ENCODE measurements around the gene GBA2.

GBA2 gene

DNA sequence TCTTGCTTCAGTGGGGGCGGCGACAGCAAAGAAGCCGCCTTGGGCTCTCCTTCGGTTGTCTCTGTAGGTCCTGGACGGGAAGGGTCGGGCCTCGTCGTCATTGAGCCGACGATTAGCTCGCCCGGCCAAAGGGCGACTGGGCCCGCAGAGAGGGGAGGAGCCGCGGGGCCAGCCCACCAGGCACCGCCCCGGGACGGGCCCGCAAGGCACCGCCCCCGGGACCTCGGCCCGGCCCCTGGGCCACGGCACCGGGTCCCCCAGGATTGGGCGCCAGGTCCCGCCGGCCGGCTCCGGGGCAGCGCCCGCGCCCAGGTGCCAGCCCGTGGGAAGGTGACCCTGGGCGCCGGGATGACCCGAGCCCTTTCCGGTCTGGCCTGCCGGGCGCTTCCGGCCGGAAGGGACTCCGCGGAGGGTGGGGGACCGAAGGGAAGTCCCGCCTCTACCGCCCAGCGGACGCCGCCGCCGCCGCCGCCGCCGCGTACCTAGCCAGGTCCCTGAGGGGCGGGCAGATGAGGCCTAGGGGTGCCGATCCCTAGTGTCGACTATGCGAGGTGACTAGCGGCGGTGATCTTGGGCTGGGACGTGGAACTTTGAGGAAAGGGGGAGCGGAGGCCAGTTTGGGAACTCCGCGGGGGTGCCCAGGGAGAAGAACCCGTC, at the start of gene GBA2, which contains the start of gene RGP1:
Gene GBA2, minus strand, starts transcription at position 371 of the 657 bp plus-strand sequence. CDS start 524 bp downstream, outside the sequence.
Gene RGP1, plus strand, starts transcription at position 430 of the 657 bp plus-strand sequence. CDS start 469 bp downstream, outside the sequence.
- DNase-seq, result peak; percentile 39

DNA sequence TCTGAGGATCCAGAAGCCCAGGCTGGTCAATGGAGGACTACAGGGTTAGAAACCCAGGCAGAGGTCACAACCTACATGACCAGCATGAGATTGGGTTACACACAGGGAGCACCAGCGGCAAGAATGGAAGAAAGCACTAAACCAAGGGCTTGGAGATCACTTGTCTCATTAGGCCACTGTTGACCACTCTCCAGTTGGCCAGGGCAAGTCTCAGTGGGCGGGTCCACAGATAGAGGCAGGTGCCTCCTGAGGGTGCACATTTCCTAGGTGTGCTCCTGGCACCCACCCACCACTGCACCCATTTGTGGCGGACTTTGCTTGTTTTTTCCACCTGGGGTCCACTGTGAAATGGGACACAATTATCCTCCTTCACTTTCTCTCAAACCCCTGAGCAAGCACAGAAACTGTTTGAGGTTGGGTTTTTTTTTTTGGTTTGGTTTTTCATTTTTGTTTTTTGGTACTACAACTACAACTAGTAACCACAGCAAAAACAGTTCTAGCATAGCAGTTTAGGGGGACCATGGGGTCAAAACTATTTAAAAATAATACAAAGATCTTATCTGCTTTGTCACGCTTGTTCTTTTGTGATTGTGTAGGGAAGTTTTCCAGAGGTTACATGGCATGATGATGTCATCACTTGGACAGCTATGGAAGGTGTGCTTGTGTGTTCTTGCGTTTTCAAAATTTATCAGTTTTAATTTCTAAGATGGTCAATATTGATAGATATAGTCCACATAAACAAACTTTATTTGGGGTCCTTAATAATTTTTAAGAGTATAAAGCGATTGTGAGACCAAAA, 48.5 kb upstream of the GBA2 start:
- DNase-seq, result no peak

DNA sequence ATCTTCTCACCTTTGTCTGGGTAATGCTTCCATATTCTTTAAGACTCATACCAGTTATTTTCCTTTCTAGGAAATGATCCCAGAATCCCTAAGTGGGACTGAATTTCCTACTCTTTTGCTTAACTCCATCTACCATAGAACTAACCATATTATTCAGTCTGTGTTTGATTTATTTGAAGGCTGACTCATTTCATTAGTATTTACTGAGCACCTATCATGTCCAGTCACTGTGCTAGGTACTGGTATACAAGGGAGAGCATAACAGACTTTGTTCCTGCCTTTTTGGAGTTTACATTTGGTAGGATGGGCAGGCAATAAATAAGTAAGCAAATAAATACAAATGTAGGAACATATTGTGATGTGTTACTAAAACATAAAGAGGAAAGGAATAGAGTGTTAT, 46.7 kb upstream of the GBA2 start:
- no peak for DNase-seq

DNA sequence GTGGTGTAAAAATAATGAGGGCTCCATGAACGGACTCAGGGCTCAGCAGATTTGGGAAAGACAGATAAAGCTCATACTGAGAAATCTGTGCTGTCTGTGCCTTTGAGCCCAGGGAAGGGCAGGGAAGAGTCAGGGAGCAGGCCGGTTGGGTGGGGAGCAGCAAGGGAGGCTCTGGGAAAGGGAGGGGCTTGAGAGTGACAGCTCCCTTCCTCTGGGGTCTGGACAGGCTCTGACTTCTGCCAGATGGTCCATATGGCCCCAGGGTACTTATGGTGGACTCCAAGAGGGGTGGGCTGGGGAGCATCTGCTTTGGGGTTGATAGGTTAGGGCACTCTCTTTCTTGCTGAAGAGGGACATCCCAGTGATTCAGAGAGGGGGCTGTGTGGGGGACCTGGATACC, 44.4 kb upstream of the GBA2 start:
- no peak for DNase-seq

DNA sequence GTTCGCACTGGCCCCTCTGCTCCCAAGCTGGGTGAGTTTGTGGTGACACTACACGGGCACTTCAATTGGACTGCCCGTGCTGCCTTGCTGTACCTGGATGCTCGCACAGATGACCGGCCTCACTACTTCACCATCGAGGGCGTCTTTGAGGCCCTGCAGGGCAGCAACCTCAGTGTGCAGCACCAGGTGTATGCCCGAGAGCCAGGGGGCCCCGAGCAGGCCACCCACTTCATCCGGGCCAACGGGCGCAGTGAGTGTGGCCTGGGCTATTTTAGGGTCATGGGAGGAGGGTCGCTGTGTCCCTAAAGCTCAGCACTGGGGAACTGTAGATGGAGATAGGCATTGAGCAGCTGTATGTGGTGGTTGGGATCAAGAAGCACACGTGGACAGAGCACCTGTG, 43.8 kb upstream of the GBA2 start:
- DNase-seq, result no peak

DNA sequence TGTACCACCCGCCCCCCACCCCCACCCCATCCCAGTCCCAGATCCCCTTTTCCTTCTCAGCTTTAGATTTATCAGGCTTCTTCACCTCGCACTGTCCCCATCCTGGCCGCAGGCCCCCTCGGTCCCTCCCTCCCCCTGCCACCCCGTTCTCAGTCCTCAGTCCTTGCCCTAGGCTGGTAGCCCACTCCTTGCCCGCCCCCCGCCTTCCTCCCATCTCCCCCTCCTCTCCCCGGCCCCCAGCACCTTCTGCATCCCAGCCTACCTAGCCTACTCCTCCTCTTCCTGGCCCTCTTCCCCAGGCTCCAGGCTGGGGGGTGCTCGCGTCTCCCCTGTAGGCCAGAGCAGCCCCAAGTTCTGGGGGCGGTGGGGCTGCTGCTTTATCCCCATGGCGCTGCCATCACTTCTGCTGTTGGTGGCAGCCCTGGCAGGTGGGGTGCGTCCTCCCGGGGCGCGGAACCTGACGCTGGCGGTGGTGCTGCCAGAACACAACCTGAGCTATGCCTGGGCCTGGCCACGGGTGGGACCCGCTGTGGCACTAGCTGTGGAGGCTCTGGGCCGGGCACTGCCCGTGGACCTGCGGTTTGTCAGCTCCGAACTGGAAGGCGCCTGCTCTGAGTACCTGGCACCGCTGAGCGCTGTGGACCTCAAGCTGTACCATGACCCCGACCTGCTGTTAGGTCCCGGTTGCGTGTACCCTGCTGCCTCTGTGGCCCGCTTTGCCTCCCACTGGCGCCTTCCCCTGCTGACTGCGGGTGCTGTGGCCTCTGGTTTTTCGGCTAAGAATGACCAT, 43.2 kb upstream of the GBA2 start:
- DNase-seq, result no peak

DNA sequence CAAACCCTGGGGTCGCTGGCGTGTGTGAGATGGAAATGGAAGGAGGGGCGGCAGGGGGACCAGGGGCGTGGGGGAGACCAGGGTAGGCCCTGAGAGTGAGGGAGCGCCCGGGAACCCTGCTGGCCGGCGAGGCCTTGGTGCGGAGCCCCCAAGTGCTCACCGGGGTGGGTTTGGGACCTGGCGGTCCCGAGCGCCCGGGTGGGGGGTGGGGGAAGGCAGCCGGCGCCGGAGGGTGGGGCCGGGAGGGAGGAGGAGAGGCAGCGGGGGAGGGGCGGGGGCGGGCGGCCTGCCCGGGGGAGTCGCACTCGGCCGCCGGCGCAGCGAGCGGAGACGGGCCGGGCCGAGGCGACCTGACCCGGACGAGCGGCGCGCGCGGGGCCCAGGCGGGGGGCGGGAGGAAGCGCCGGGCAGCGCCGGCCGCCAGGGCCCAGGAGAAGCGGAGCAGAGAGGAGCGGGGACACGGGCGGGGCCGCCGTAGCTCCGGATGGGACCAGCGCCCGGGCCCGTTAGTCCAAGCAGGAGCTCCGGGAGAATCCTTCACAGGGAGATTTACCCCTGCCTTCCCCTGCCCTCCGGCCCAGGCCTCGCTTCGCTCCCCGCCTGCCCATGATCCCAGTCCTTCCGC, 42.4 kb upstream of the GBA2 start, which contains the start of gene NPR2:
Gene NPR2, plus strand, starts transcription at position 295 of the 625 bp plus-strand sequence. CDS start 818 bp downstream, outside the sequence.
- no peak for DNase-seq

DNA sequence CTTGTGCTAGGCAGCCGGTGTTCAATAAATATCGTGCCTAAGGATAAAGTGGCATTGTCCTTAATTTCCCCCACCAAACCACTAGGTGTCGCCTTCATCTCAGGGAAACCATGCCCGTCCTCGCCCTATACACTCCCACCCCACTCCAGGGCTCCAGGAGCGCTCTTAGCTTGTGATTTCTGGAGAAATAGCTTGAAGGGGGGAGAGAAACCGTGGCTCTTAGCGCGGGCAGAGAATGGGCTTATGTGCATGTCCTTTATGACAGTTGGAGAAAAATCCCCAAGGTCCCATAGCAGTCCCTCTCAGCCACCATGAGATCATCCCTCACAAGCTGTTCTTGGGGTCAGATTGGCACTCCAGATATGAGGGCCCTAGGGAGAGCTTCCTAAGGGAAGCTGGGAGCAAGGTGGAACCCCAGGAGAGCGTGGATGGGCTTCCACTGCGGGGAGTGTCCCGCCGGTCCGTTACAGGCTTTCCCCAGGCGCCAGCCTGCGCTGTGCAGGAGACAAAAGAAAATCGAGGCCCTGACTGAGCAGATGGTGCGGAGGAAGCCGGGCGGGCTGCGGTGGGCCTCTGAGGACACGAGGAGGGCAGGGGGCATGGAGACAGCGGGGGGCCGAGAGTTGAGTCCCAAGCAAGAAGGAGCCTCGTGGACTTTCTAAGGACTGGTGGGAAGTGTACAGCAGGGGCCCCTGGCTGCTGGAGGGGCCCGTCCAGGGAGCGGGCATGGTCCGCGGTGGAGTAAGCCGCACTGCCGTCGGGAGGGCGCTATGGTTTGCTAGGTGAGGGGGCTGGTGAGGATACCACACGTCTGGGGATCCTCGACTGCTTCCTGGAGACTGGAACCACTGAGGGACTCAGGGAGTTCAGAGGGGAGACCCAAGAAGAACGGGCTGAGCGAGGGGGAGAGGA, 41.6 kb upstream of the GBA2 start:
- DNase-seq, result peak; percentile 71

DNA sequence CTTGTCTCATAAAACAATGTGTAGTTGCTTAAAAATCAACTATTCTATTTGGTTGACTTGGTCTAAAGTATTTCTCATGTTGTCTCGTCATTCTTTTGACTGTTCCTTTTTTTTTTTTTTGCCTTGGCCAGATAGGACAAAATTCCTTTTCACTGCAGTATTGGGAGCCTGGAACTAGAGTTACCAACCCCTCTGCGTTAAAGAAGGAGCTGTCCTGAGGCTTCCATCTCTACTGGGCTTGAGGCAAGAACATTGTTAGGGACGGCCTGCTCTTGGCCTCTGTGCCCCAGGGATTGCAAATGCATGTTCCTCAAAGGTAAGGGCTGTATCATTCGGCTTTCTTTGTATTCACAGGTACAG, 41.0 kb upstream of the GBA2 start:
- no peak for DNase-seq

DNA sequence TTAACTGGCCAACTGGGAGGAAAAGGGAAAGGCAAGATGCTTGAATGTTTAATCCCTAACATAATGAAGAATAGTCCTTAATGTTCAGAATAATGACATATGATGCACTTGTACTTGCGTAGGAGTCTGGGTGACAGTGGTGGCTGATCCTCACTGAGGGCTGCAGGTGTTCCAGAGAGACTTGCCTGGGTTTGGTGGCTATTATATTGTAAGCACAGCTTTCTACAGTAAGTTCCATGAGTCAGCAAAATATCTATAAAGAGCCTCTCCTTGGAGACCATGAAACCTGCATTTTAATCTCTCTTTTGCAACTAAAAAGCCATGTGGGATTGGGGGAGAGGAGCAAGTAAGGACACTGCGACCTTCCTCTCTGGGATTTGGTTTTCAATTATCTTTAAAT, 40.5 kb upstream of the GBA2 start:
- no peak for DNase-seq

DNA sequence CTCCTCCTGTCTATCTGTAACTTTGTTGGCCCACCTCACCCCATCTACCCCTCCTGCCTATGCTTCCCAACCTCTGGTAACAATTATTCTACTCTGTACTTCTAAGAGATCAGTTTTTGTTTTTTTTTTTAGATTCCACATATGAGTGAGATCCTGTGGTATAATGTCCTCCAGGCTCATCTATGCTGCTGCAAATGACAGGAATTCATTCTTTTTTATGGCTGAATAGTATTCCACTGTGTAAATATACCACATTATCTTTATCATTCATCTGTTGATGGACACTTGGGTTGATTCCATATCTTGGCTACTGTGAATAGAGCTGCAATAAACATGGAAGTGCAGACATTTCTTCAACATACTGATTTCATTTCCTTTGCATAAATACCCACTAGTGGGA, 34.4 kb upstream of the GBA2 start:
- no peak for DNase-seq

DNA sequence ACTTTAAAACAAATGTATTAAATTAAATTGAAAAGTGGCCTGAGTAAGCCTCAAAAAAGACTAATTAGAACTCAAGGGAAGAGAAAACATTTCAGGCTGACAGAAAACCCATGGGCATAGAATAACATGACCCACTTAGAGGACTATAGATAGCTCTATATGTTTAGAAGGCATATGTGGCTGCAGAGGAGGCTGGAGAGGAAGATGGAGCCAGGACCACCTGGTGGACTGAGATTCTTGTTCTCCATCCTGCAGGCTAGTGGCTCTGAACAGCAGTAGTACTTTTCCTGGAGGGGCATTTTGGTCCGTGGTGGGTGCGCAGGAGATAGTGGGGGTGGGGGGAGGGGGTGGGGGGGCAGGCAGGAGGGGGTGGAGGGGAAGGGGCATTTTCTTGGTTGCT, 32.0 kb upstream of the GBA2 start:
- DNase-seq, result no peak

DNA sequence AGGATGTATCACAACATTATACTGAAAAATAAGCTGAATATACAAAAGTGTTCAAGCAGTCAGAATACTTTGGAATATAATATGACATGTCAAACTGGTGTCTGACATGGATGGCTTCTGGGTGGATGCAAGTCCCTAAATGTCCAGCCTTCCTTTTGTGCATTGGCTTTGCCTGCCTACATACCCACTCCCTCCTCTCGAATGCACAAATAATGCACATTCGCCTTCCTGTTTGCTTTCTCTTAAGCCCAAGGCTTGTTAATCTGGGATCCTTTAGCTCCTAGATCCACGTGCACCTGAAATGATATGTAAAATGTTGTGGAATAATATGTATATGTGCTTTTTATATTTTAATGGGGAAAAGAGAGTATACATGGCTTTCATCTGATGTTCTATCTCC, 29.5 kb upstream of the GBA2 start:
- no peak for DNase-seq

DNA sequence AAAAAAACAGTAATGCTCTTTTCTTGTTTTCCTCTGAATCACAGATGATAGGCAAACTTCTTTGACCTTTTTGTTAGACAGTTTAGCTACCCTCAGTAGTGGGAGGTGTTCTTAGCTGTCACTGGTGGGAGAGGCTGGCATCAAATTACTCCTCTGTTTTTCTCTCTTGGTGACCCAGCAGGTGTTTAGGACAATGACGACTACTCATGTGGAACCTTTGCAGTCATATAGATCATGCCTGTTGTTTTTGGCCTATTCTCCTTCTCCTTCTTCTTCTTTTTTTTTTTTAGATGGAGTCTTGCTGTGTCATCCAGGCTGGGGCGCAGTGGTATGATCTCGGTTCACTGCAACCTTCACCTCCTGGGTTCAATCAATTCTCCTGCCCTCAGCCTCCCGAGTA, 27.0 kb upstream of the GBA2 start:
- peak; percentile 82 for DNase-seq

DNA sequence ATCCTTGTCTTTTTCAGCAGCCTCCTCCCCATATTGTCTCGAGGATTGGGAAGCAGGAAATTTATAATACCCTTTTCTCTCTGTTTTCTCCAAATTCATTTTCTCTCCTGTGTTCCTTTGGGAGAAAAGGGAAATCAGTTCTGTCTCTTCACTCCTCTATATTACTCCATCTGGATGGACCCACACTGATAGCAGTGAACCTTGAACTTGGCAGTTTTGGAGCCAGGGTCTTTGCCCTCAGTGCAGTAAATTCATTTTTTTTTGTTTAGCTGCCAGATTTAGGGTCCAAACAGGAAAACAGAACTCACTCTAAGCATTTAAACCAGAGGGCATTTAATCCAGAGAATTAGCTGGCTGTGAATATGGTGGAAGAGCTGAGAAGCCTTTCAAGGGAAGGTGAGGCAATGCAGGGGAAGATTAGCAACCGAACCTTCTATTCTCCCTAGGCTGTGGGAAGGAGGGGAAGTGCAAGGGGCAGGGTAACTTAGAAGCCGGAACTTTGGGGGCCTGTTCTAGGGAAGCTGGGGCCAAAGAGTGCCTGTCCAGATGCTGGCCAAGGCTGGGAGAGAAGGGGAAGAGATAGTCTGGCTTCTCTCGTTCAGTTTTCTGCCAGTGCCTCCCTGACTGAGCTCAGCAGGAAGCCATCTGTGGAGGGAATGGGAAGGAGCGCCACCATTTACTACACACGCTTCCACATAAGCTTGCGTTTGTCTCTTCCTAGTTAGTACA, 26.0 kb upstream of the GBA2 start:
- DNase-seq, result no peak

DNA sequence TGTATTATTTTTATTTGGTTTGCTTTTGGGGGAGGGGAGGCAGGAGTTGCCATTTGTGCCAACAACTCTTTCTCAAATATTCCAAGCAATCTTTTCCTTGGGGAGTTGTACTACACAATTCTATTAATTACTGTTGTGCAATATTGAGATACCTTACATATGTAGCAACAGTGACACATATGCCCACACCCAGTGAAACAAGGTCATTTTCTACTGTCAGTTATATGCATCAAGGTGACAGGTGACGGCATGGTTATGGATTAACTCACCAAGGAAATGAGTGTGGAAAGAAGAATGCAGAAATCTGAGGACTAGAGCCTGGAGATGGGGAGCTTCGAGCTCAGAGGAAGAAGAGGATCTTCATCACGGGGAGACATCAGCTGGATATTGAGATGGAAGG, 22.9 kb upstream of the GBA2 start:
- no peak for DNase-seq

DNA sequence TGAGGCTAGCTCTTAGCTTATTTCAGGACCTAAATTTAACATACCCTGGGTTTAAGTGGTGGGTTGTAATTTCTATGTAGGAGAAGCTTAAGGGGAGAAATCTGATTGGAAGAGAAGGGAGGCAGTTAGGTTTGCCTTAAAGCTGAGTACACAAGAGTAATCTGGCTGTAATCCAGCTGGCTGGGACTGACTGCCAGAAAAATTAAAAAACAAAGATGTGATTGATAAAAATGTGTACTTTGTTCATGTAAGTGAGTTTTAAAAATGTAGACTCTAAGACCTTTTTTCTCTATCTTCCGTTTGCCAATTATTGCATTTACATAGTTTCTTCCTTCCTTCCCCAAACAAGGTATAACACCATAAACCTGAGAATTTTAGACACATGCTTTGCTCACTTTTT, 22.5 kb upstream of the GBA2 start:
- peak; percentile 58 for DNase-seq

DNA sequence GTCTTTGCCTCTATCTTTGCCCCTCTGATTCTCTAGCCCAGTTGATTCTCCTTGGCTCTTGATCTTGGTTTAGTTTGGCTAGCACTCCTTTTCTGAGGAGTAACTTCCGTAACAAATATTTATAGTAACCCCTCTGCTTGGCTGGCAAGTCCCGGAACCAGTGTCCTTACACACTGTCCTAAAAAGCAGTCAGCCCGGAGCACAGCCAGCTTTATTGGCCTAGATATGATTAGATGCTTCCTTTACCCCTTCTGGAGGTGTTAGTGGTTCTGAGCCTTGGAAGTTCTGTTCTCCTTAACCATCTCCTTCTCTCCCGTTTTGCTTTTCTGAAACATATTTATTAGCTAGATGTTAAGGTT, 22.0 kb upstream of the GBA2 start:
- no peak for DNase-seq

DNA sequence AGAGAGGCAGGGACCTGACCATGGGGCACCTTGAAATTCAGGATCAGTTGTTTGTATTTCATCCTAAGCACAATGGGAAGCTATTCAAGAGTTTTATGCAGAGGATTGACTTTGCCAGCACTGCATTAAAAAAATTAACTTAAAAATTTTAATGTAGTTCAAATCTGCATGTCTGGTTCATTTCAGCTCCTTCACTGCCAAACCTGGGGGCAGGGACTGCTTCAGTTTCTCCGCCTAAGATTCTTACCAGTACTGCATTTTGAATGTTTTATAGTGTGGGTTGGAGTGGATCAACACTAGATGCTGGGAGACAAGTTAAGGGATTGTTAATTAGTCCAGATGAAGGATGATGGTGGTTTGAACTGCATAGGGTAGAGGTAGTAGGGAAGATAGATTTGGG, 20.7 kb upstream of the GBA2 start:
- DNase-seq, result no peak

DNA sequence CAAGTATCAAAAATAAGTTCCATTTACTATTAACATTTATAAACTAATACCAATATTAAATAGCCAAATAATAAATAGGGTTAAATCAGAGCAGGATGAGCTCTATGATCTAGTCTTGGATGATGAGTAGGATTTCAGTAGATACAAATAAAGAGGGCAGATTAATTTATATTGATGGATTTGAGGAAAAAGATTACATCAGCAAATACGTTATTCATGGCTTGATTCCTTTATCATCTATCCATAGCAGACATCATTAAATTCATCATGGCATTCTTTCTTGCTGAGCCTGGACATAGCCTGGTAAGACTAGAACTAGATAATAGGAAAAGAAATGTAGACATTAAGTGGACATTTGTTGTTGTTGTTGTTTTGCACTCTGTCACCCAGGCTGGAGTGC, 18.4 kb upstream of the GBA2 start:
- DNase-seq, result no peak

DNA sequence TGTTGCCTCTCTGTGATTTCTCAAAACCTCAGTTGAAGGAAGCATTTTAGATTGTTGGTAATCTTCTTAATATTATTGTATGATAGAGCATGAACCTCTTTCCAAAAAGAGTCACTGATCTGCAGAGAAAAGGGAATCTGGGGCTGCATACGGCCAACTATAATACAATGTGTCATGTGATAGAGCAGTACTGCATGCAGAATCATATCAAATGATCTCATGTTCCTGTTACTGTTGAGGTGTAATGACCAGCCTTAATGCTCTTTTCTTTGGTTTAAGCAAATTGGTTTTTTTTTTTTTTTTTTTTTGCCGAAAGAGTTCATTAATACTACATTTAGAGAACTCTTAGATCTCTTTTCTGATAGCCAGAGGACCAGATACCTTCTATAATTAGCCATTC, 18.0 kb upstream of the GBA2 start:
- DNase-seq, result no peak

Measured in NCI-H1436 (cell line).